Neural crest cell (in vitro differentiated cells): Measurements from ENCODE around the gene ADGRG2. TPM values are rescaled to one million over a fixed set of nuclear protein-coding genes. Genes with fewer than 3 reads are reported as not detected.

ENCODE experiments used
- DNase-seq: peaks from one replicate; pipeline ENCODE4 v3.0.0; 2021; ENCODE audit warnings: low read depth, mixed read lengths, low spot score
- H3K27ac Mint-ChIP-seq: one replicate; pipeline ENCODE4 v1.8.0; 2021; ENCODE audit warnings: mild to moderate bottlenecking, mixed read lengths; ENCODE audit not compliant: unreplicated experiment
- H3K27me3 Mint-ChIP-seq: 2 replicates; pipeline ENCODE4 v1.8.0; 2021; ENCODE audit warnings: low read depth, mild to moderate bottlenecking, mixed read lengths
- H3K36me3 Mint-ChIP-seq: 2 replicates; pipeline ENCODE4 v1.8.0; 2021; ENCODE audit warnings: low read depth, mild to moderate bottlenecking, mixed read lengths
- H3K4me1 Mint-ChIP-seq: 2 replicates; pipeline ENCODE4 v1.8.0; 2021; ENCODE audit warnings: mixed read lengths
- H3K4me3 Mint-ChIP-seq: one replicate; pipeline ENCODE4 v1.8.0; 2021; ENCODE audit warnings: mild to moderate bottlenecking, mixed read lengths
- H3K9me3 Mint-ChIP-seq: 2 replicates; pipeline ENCODE4 v1.8.0; 2021; ENCODE audit warnings: mixed read lengths
- total RNA-seq: library from RNA; stranded (reverse); gene quantifications from 2 replicates; pipeline ENCODE4 v1.2.1, GENCODE V29; 2021
- TF ChIP-seq, protein P1 (sequence below): fragments of 200-600 bp; sonication (generic); conservative IDR thresholded peaks from 2 replicates; pipeline ENCODE4 v1.5.0; 2021; ENCODE audit warnings: antibody characterized with exemption, mild to moderate bottlenecking

Gene ADGRG2
- total RNA-seq, 1 donor from 2014 or later = 0.21 TPM

DNA sequence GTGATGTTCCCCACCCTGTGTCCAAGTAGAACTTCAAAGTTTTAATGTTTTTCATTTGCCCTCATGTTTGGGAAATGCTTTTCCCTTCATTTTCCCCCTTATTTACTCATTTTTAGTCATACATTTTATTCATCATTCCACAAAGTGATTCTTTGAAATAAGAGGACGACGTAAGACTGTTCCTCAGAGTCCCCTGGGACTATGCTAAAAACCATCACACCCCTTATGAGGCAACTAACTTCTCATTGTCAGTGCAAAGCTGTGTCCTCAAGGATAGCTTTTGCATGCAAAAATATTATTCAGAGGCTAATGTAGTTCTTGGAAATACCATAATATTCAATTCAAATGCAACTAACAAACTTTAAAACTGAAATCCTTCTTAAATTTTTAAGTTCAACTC, 14.8 kb upstream of the ADGRG2 start:
- peaks cover 5% of the 10 kb centered on the region for H3K36me3 Mint-ChIP-seq
- H3K27me3 Mint-ChIP-seq = no peaks in the 10 kb centered on the region
- no peak overlapping the region for H3K4me3 Mint-ChIP-seq
- H3K4me1 Mint-ChIP-seq = peaks cover under 1% of the 10 kb centered on the region
- no peak overlapping the region for H3K27ac Mint-ChIP-seq
- no peak for DNase-seq
- TF ChIP-seq, protein P1, sequence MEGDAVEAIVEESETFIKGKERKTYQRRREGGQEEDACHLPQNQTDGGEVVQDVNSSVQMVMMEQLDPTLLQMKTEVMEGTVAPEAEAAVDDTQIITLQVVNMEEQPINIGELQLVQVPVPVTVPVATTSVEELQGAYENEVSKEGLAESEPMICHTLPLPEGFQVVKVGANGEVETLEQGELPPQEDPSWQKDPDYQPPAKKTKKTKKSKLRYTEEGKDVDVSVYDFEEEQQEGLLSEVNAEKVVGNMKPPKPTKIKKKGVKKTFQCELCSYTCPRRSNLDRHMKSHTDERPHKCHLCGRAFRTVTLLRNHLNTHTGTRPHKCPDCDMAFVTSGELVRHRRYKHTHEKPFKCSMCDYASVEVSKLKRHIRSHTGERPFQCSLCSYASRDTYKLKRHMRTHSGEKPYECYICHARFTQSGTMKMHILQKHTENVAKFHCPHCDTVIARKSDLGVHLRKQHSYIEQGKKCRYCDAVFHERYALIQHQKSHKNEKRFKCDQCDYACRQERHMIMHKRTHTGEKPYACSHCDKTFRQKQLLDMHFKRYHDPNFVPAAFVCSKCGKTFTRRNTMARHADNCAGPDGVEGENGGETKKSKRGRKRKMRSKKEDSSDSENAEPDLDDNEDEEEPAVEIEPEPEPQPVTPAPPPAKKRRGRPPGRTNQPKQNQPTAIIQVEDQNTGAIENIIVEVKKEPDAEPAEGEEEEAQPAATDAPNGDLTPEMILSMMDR = no peak
- H3K9me3 Mint-ChIP-seq = peaks cover 3% of the 10 kb centered on the region

DNA sequence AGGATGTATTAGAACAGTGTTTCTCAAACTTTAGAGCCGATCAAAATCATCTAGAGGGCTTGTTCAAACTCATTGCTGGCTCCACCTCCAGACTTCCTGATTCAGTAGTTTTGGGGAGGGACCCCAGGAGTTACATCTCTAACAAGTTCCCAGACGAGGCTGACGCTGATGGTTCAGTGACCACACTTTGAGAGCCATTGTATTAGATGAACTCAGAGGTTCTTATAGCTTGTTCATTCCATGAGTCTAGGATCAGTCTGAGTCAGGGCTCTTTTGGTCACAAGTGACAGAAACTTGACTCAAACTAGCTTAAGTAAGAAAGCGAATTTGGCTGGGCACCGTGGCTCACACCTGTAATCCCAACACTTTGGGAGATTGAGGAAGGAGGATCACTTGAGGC, 11.5 kb upstream of the ADGRG2 start:
- H3K4me1 Mint-ChIP-seq = no peaks in the 10 kb centered on the region
- no peak for DNase-seq
- H3K27me3 Mint-ChIP-seq = no peaks in the 10 kb centered on the region
- H3K36me3 Mint-ChIP-seq = no peaks in the 10 kb centered on the region
- H3K9me3 Mint-ChIP-seq = peaks cover 5% of the 10 kb centered on the region
- H3K27ac Mint-ChIP-seq = no peak overlapping the region
- TF ChIP-seq, protein P1 = no peak
- no peak overlapping the region for H3K4me3 Mint-ChIP-seq

DNA sequence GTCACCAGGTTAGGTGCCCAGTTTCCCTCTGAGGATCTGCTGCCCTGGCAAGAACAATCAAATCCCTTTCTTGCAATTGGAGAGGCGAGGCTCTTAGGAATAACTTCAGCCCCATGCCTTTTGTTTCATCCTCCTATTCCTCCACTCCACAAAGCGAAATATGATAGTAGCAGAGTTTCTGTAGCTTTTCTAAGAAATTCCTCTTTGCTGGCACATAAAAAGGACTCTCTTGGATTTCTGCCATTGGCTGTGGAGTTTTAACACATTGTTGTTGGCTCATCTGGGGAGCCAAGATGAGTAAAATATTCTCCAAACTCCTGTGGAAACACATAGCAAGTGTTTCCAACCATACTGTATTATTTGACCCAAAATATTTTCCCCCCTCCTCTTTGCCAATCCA, 11.0 kb upstream of the ADGRG2 start:
- Mint-ChIP-seq H3K9me3 (peaks cover 5% of the 10 kb centered on the region), H3K27ac (no peak overlapping the region), H3K4me3 (no peak overlapping the region), H3K27me3 (peaks cover 1% of the 10 kb centered on the region), H3K36me3 (no peaks in the 10 kb centered on the region), H3K4me1 (no peaks in the 10 kb centered on the region)
- no peak for DNase-seq
- TF ChIP-seq, protein P1 = no peak

DNA sequence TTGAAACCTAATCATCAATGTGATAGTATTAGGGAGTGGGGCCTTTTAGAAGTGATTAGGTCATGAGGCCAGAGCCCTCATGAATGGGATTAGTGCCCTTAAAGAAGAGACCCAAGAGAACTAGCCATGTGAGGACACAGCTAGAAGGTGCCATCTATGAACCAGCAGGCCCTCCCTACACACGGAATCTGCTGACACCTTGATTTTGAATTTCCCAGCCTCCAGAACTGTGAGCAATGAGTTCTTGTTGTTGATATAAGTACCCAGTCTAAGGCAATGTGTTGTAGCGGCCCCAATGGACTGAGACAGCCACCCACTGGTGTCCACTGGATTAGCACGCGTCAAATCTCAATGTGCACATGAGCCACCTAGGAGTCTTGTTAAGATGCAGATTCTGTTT, 8.4 kb upstream of the ADGRG2 start:
- no peaks in the 10 kb centered on the region for H3K36me3 Mint-ChIP-seq
- H3K27me3 Mint-ChIP-seq = peaks cover 9% of the 10 kb centered on the region
- no peak overlapping the region for H3K27ac Mint-ChIP-seq
- H3K9me3 Mint-ChIP-seq = peaks cover 5% of the 10 kb centered on the region
- DNase-seq = no peak
- TF ChIP-seq, protein P1 = no peak
- no peak overlapping the region for H3K4me3 Mint-ChIP-seq
- no peaks in the 10 kb centered on the region for H3K4me1 Mint-ChIP-seq

DNA sequence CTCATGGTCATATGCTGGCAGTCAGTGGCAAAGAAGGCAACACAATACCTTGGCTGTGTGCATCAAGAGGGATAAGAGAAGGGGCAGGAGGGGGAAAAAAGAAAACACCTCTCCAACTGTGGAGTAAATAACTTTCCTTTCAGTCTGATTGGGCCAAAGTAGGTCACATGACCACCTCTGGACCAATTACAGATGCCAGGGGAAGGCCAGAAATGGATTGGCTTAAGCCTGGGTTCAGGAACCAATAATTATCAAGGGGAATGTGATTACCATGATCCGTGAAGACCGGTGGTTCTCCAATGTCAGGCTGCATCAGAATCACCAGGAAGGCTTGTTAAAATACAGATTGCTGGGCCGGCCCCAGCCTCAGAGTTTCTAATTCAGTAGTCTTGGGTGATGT, 7.4 kb upstream of the ADGRG2 start:
- no peak for DNase-seq
- TF ChIP-seq, protein P1 = no peak
- Mint-ChIP-seq H3K4me1 (no peaks in the 10 kb centered on the region), H3K36me3 (no peaks in the 10 kb centered on the region), H3K9me3 (peaks cover 5% of the 10 kb centered on the region), H3K27me3 (peaks cover 18% of the 10 kb centered on the region), H3K27ac (no peak overlapping the region), H3K4me3 (no peak overlapping the region)
